ENCODE results near the gene DPYD. TPM values are rescaled to one million over a fixed set of nuclear protein-coding genes. Genes with fewer than 3 reads are reported as not detected.

DPYD gene
- polyA plus RNA-seq, 1 of the 3 experiments (the other 2 are of a cell fraction), result 23.0 TPM

DNA sequence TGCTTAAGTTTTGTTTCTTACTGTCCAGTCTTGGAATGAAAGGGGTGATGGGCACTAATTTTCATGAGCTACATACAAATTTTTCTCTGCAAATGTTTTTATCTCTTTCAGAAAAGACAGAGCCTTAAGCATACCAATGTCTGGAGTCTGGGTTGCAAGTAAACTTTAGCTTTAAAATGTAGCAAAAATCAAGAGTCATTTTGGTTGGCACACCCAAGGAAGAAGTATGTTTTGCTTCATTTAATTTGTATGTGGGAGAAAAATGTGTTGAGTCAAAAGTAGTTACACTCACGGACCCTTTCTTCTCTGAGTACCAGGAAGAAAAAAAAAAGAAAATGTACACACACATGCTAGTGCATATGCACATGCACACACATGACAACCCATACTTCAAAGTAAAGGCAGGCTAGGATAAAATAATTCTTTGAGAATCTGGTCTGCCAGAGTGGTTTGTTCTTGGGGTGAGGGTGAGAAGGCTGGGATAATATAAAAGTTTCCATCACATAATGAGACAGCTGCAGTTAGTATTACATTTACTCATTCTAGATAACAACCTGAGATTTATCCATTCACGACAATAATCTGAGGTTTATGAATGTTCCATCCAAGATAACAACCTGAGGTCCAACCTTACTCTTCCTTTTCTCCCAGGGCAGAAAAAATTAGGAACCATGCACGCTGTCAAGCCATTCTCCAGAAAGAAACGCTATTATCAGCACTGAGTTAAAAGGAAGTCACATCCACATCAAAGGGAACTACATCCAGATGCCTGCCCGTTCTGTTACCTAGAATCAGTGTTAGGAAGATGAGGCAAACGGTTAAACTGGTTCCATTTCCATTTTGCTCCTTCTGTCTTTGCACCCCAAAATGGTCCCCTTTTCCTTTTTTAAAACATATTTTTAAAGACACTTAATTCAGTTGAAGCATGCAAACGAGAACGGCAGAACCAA is 9.3 kb downstream of the DPYD start:
- H4K20me1 ChIP-seq (ENCODE audit: insufficient read depth), result no peaks in the 10 kb centered on the region
- H3K27me3 ChIP-seq (ENCODE audit: insufficient read depth), result no peaks in the 10 kb centered on the region
- POLR2A ChIA-PET, result no interaction called here
- no peak overlapping the region for H3K4me2 ChIP-seq
- no peak overlapping the region for H2AFZ ChIP-seq (ENCODE audit: low read depth)
- H3K9me3 ChIP-seq, result no peaks in the 10 kb centered on the region
- no peak overlapping the region for H3K4me3 ChIP-seq (ENCODE audit: low read depth in 2 of 2, low read length in 1 of 2)
- peaks cover 0 to 34% of the 10 kb centered on the region in 2 experiments; a peak in 2 of 4 replicates for H3K4me1 ChIP-seq (ENCODE audit: control insufficient read depth in 1 of 2, insufficient read depth in 2 of 2, low read depth in 1 of 2, low read length in 1 of 2)
- peaks cover 90% of the 10 kb centered on the region for H3K79me2 ChIP-seq (ENCODE audit: insufficient read depth)
- H3F3A ChIP-seq (replicated peaks; ENCODE audit: insufficient read depth), result peaks cover 24% of the 10 kb centered on the region
- no peak for DNase-seq
- 0 out of 4 replicates have a peak overlapping the region, but pooled peaks of 1 of the 2 experiments have one; percentile 2 for H3K27ac ChIP-seq (ENCODE audit: low read depth in 2 of 2, low read length in 1 of 2)
- TF ChIP-seq, protein P1, sequence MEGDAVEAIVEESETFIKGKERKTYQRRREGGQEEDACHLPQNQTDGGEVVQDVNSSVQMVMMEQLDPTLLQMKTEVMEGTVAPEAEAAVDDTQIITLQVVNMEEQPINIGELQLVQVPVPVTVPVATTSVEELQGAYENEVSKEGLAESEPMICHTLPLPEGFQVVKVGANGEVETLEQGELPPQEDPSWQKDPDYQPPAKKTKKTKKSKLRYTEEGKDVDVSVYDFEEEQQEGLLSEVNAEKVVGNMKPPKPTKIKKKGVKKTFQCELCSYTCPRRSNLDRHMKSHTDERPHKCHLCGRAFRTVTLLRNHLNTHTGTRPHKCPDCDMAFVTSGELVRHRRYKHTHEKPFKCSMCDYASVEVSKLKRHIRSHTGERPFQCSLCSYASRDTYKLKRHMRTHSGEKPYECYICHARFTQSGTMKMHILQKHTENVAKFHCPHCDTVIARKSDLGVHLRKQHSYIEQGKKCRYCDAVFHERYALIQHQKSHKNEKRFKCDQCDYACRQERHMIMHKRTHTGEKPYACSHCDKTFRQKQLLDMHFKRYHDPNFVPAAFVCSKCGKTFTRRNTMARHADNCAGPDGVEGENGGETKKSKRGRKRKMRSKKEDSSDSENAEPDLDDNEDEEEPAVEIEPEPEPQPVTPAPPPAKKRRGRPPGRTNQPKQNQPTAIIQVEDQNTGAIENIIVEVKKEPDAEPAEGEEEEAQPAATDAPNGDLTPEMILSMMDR (IDR thresholded peaks at IDR 0.05), result no peak
- TF ChIP-seq, protein P2, sequence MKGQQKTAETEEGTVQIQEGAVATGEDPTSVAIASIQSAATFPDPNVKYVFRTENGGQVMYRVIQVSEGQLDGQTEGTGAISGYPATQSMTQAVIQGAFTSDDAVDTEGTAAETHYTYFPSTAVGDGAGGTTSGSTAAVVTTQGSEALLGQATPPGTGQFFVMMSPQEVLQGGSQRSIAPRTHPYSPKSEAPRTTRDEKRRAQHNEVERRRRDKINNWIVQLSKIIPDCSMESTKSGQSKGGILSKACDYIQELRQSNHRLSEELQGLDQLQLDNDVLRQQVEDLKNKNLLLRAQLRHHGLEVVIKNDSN (IDR thresholded peaks at IDR 0.05; ENCODE audit: borderline replicate concordance, low read depth), result no peak
- TF ChIP-seq GABPA (IDR thresholded peaks at IDR 0.05; ENCODE audit: low read depth), result no peak
- TF ChIP-seq EZH2phosphoT487 (IDR thresholded peaks at IDR 0.05; ENCODE audit: borderline replicate concordance, low read depth), result no peak
- TF ChIP-seq, protein P3, sequence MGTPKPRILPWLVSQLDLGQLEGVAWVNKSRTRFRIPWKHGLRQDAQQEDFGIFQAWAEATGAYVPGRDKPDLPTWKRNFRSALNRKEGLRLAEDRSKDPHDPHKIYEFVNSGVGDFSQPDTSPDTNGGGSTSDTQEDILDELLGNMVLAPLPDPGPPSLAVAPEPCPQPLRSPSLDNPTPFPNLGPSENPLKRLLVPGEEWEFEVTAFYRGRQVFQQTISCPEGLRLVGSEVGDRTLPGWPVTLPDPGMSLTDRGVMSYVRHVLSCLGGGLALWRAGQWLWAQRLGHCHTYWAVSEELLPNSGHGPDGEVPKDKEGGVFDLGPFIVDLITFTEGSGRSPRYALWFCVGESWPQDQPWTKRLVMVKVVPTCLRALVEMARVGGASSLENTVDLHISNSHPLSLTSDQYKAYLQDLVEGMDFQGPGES (IDR thresholded peaks at IDR 0.05; ENCODE audit: low read depth, low read length), result no peak
- TF ChIP-seq RFX5 (IDR thresholded peaks at IDR 0.05; ENCODE audit: low read length), result no peak
- TF ChIP-seq ELF1 (IDR thresholded peaks at IDR 0.05), result no peak
- TF ChIP-seq, protein P4, sequence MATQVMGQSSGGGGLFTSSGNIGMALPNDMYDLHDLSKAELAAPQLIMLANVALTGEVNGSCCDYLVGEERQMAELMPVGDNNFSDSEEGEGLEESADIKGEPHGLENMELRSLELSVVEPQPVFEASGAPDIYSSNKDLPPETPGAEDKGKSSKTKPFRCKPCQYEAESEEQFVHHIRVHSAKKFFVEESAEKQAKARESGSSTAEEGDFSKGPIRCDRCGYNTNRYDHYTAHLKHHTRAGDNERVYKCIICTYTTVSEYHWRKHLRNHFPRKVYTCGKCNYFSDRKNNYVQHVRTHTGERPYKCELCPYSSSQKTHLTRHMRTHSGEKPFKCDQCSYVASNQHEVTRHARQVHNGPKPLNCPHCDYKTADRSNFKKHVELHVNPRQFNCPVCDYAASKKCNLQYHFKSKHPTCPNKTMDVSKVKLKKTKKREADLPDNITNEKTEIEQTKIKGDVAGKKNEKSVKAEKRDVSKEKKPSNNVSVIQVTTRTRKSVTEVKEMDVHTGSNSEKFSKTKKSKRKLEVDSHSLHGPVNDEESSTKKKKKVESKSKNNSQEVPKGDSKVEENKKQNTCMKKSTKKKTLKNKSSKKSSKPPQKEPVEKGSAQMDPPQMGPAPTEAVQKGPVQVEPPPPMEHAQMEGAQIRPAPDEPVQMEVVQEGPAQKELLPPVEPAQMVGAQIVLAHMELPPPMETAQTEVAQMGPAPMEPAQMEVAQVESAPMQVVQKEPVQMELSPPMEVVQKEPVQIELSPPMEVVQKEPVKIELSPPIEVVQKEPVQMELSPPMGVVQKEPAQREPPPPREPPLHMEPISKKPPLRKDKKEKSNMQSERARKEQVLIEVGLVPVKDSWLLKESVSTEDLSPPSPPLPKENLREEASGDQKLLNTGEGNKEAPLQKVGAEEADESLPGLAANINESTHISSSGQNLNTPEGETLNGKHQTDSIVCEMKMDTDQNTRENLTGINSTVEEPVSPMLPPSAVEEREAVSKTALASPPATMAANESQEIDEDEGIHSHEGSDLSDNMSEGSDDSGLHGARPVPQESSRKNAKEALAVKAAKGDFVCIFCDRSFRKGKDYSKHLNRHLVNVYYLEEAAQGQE (IDR thresholded peaks at IDR 0.05; ENCODE audit: low read depth, low read length), result no peak
- TF ChIP-seq JUND (IDR thresholded peaks at IDR 0.05), result no peak
- TF ChIP-seq, protein P5, sequence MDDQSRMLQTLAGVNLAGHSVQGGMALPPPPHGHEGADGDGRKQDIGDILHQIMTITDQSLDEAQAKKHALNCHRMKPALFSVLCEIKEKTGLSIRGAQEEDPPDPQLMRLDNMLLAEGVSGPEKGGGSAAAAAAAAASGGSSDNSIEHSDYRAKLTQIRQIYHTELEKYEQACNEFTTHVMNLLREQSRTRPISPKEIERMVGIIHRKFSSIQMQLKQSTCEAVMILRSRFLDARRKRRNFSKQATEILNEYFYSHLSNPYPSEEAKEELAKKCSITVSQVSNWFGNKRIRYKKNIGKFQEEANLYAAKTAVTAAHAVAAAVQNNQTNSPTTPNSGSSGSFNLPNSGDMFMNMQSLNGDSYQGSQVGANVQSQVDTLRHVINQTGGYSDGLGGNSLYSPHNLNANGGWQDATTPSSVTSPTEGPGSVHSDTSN (IDR thresholded peaks at IDR 0.05), result no peak
- no peak for TF ChIP-seq MXI1 (IDR thresholded peaks at IDR 0.05; ENCODE audit: low read depth, low read length)
- no peak for TF ChIP-seq POLR2AphosphoS5 (IDR thresholded peaks at IDR 0.05; ENCODE audit: low read depth, low read length)
- TF ChIP-seq, protein P6, sequence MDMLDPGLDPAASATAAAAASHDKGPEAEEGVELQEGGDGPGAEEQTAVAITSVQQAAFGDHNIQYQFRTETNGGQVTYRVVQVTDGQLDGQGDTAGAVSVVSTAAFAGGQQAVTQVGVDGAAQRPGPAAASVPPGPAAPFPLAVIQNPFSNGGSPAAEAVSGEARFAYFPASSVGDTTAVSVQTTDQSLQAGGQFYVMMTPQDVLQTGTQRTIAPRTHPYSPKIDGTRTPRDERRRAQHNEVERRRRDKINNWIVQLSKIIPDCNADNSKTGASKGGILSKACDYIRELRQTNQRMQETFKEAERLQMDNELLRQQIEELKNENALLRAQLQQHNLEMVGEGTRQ (IDR thresholded peaks at IDR 0.05; ENCODE audit: borderline replicate concordance, low read depth, low read length), result no peak
- TF ChIP-seq FOSL2 (IDR thresholded peaks at IDR 0.05; ENCODE audit: borderline replicate concordance, low read depth), result no peak
- TF ChIP-seq RAD21 (IDR thresholded peaks at IDR 0.05; ENCODE audit: low read length), result no peak
- TF ChIP-seq FOXM1 (IDR thresholded peaks at IDR 0.05; ENCODE audit: low read depth), result no peak
- TF ChIP-seq TAF1 (IDR thresholded peaks at IDR 0.05; ENCODE audit: borderline replicate concordance, low read depth, low read length), result no peak
- no peak for TF ChIP-seq NRF1 (IDR thresholded peaks at IDR 0.05; ENCODE audit: low read depth, low read length)
- TF ChIP-seq FOXJ3 (CRISPR knock-in tag; IDR thresholded peaks at IDR 0.05), result no peak
- CTCF ChIA-PET, result interaction anchor here (0.7 kb wide), 1 partner anchor 39 kb away, joined by 3 read pairs; no protein-coding TSS in a partner anchor
- H3K9ac ChIP-seq, result no peak overlapping the region
- H3K9me2 ChIP-seq, result no peaks in the 10 kb centered on the region
- peaks cover 0 to 25% of the 10 kb centered on the region in 2 experiments for H3K36me3 ChIP-seq (replicated peaks in 1 of 2; ENCODE audit: control insufficient read depth in 1 of 2, insufficient read depth in 2 of 2, low read length in 1 of 2)
- WGBS (ENCODE audit: low lambda C conversion rate), result 92% methylated on average over 8 of the region's 8 CpGs
